GM13976 (cell line): Measurements from ENCODE around the gene DTD2.

Experiments
- DNase-seq: peaks from one replicate; pipeline ENCODE4 v3.0.0; 2012; ENCODE audit warnings: low spot score
- CTCF ChIP-seq: IDR thresholded peaks from 2 replicates; pipeline ENCODE4 v1.5.1; 2012; ENCODE audit warnings: borderline replicate concordance, mild to moderate bottlenecking; ENCODE audit not compliant: insufficient read depth; ENCODE audit errors: extremely low read depth, missing control alignments, control extremely low read depth
- in situ Hi-C: fragments of 300-500 bp; cut with MboI; formaldehyde crosslinking; loops from one replicate; pipeline ENCODE4 v1.12.0; 2022; ENCODE audit warnings: low sequenced_read_pairs, mixed read lengths, inconsistent platforms; ENCODE audit not compliant: unreplicated experiment

DTD2 gene

GRCh38 chr14:31430634-31431264 lies 26.6 kb downstream of the DTD2 start:
- no peak for TF ChIP-seq CTCF
- no peak for DNase-seq
- in situ Hi-C loops = no loop called here

GRCh38 chr14:31429791-31430190 lies 27.5 kb downstream of the DTD2 start:
- DNase-seq = no peak
- TF ChIP-seq CTCF = no peak
- in situ Hi-C loops = no loop called here

- DNase-seq = no peak
- TF ChIP-seq CTCF = no peak
- in situ Hi-C loops = no loop called here
Measured at GRCh38 chr14:31428011-31428410, 29.3 kb downstream of the DTD2 start.

GRCh38 chr14:31426663-31427062 lies 30.6 kb downstream of the DTD2 start:
- DNase-seq = no peak
- TF ChIP-seq CTCF = peak; percentile 3
- in situ Hi-C loops = no loop called here

GRCh38 chr14:31425905-31426304 lies 31.4 kb downstream of the DTD2 start:
- no peak for DNase-seq
- in situ Hi-C loops = no loop called here
- TF ChIP-seq CTCF = no peak

- DNase-seq = no peak
- in situ Hi-C loops = no loop called here
- no peak for TF ChIP-seq CTCF
Measured at GRCh38 chr14:31421200-31421599, 36.1 kb downstream of the DTD2 start.
